Keratinocyte (primary cell): ENCODE results near the gene NUMB. TPM values are rescaled to one million over a fixed set of nuclear protein-coding genes. Genes with fewer than 3 reads are reported as not detected.
A peak's percentile ranks its signal among the peaks of the same experiment; 100 is the strongest.

Experiments
- DNase-seq: peaks from one replicate; pipeline ENCODE4 v3.0.0-alpha.2; 2011; ENCODE audit warnings: low read depth, missing footprints, low spot score
- FAIRE-seq: peaks from 2 replicates; lab custom pipeline; 2011; peaks lifted over from hg19 to GRCh38; lab: Jason Lieb, UNC
- H2AFZ ChIP-seq: 2 replicates; pipeline ENCODE4 v1.6.0; 2012; ENCODE audit warnings: low read length, control low read depth, inconsistent platforms; ENCODE audit not compliant: control insufficient read depth
- H3K27ac ChIP-seq: 2 replicates; pipeline ENCODE4 v1.5.1; 2011; ENCODE audit warnings: low read length; ENCODE audit not compliant: control insufficient read depth, insufficient read depth
- H3K27me3 ChIP-seq: 3 replicates; pipeline ENCODE4 v1.6.0; 2011; ENCODE audit warnings: low read length; ENCODE audit not compliant: control insufficient read depth, insufficient read depth; ENCODE audit errors: extremely low read depth
- H3K36me3 ChIP-seq, 2 experiments: 2 replicates in 1 of 2; 3 replicates in 1 of 2; pipeline ENCODE4 v1.5.1; 2011; ENCODE audit warnings: low read length in 2 of 2, mild to moderate bottlenecking in 1 of 2; ENCODE audit not compliant: control insufficient read depth in 2 of 2, insufficient read depth in 2 of 2; ENCODE audit errors: extremely low read depth in 1 of 2
- H3K4me1 ChIP-seq: 3 replicates; pipeline ENCODE4 v1.5.1; 2011; ENCODE audit warnings: low read length; ENCODE audit not compliant: control insufficient read depth, insufficient read depth; ENCODE audit errors: extremely low read depth
- H3K4me2 ChIP-seq: 3 replicates; pipeline ENCODE4 v1.6.0; 2011; ENCODE audit warnings: low read depth, low read length; ENCODE audit not compliant: control insufficient read depth, insufficient read depth; ENCODE audit errors: extremely low read depth
- H3K4me3 ChIP-seq, 3 experiments: fragments of 200-600 bp in 1 of 3; sonication (generic) in 1 of 3; 2 replicates in 2 of 3; 3 replicates in 1 of 3; pipeline ENCODE4 v1.5.1; 2011 to 2016; ENCODE audit warnings: low read length in 3 of 3, mild to moderate bottlenecking in 3 of 3, control low read depth in 2 of 3, inconsistent platforms in 1 of 3, low read depth in 1 of 3, mixed read lengths in 1 of 3, mixed run types in 1 of 3, moderate library complexity in 1 of 3; ENCODE audit not compliant: control insufficient read depth in 2 of 3, insufficient read depth in 2 of 3; ENCODE audit errors: extremely low read depth in 1 of 3
- H3K79me2 ChIP-seq: 2 replicates; pipeline ENCODE4 v1.6.0; 2012; ENCODE audit warnings: low read length; ENCODE audit not compliant: control insufficient read depth, insufficient read depth
- H3K9ac ChIP-seq: 3 replicates; pipeline ENCODE4 v1.6.0; 2011; ENCODE audit warnings: low read length; ENCODE audit not compliant: control insufficient read depth, insufficient read depth; ENCODE audit errors: extremely low read depth
- H3K9me1 ChIP-seq: 3 replicates; pipeline ENCODE4 v1.6.0; 2011; ENCODE audit warnings: low read length; ENCODE audit not compliant: control insufficient read depth, insufficient read depth; ENCODE audit errors: extremely low read depth
- H3K9me3 ChIP-seq: 2 replicates; pipeline ENCODE4 v1.5.1; 2012; ENCODE audit warnings: low read depth, low read length; ENCODE audit not compliant: control insufficient read depth
- H4K20me1 ChIP-seq: 3 replicates; pipeline ENCODE4 v1.6.0; 2011; ENCODE audit warnings: low read length; ENCODE audit not compliant: control insufficient read depth, insufficient read depth; ENCODE audit errors: extremely low read depth
- CTCF ChIP-seq, 3 experiments: IDR thresholded peaks in 1 of 3; conservative IDR thresholded peaks in 1 of 3; optimal IDR thresholded peaks in 1 of 3; 2 replicates in 2 of 3; 3 replicates in 1 of 3; pipeline versions ENCODE3 to v1.5.1; 2011; ENCODE audit warnings: low read length in 3 of 3, mild to moderate bottlenecking in 3 of 3, moderate library complexity in 2 of 3, control low read depth in 1 of 3, inconsistent platforms in 1 of 3; ENCODE audit not compliant: insufficient read depth in 2 of 3; ENCODE audit errors: extremely low read depth in 1 of 3
- EZH2 ChIP-seq: IDR thresholded peaks from one replicate; pipeline ENCODE4 v1.6.1; 2012; ENCODE audit warnings: inconsistent platforms, mild to moderate bottlenecking, low read length, moderate library complexity
- dilution Hi-C: fragments of 300-500 bp; cut with MboI; formaldehyde crosslinking; loops from one replicate; pipeline ENCODE4 v1.7.0; 2020; ENCODE audit warnings: low sequenced_read_pairs; ENCODE audit not compliant: extremely low pct_ligation_motif_present
- polyA plus RNA-seq, 5 experiments: library from polyadenylated mRNA; depleted of rRNA in 3 of 5; stranded (reverse) in 3 of 5; stranded (forward) in 1 of 5; unstranded in 1 of 5; fragments of >200 nt; gene quantifications; 1 replicate in 1 of 5; 2 replicates in 3 of 5; 3 replicates in 1 of 5; pipeline versions ENCODE4 v1.2.1 to v1.2.3, GENCODE V29; 2011 to 2012; ENCODE audit warnings: missing spikeins in 2 of 5, low read depth in 1 of 5, low replicate concordance in 1 of 5

Gene NUMB
- polyA plus RNA-seq, 1 donor (not counting 4 experiments of a cell fraction or from before 2014, with no cell fraction given) = 110 TPM

DNA sequence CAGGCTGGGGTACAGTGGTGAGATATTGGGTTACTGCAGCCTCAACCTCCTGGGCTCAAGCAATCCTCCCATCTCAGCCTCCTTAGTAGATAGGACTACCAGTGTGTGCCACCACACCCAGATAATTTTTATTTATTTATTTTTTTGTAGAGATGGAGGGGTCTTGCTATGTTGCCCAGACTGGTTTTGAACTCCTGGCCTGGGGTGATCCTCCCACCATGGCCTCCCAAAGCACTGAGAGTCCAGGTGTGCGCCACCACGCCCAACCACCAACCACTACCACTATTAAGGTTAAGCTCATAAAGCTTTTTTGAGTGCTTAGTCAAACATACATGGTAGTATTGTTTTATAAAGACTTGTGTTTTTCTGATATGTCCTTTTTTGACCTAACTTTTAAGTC, 36.2 kb upstream of the NUMB start:
- Histone ChIP-seq H3K27ac (no peak overlapping the region), H2AFZ (no peak overlapping the region), H3K4me1 (peaks cover 15% of the 10 kb centered on the region), H3K9me1 (peaks cover 3% of the 10 kb centered on the region), H4K20me1 (peaks cover 4% of the 10 kb centered on the region), H3K36me3 (peaks cover 5 to 9% of the 10 kb centered on the region in 2 experiments), H3K79me2 (peaks cover 23% of the 10 kb centered on the region), H3K4me3 (no peak overlapping the region), H3K4me2 (no peak overlapping the region), H3K27me3 (no peaks in the 10 kb centered on the region), H3K9me3 (no peaks in the 10 kb centered on the region), H3K9ac (no peak overlapping the region)
- no peak for TF ChIP-seq CTCF (optimal IDR thresholded peaks at IDR 0.05 in 1 of 3, IDR thresholded peaks at IDR 0.05 in 1 of 3, conservative IDR thresholded peaks at IDR 0.05 in 1 of 3; ENCODE audit: extremely low read depth in 1 of 3, insufficient read depth in 2 of 3, low read length in 3 of 3)
- TF ChIP-seq EZH2 = no peak
- FAIRE-seq (no peak), DNase-seq (no peak)
- dilution Hi-C loops = no loop called here

DNA sequence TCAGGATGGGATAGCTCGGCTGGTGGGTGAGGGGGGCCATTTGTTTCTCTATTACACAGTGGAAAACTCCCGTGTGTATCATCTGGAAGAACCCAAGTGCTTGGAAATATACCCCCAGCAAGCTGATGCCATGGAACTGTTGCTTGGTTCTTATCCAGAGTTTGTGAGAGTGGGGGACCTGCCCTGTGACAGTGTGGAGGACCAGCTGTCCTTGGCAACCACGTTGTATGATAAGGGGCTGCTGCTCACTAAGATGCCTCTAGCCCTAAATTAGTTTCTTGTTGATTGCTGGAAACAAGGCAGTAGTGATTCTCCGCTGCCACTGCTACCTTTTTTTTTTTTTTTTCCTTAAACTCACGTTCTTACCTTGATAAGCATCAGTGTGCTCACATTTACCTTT, 34.3 kb upstream of the NUMB start:
- no peaks in the 10 kb centered on the region for H3K27me3 ChIP-seq
- H3K9me1 ChIP-seq = peaks cover 3% of the 10 kb centered on the region
- TF ChIP-seq EZH2 (no peak), CTCF (optimal IDR thresholded peaks at IDR 0.05 in 1 of 3, IDR thresholded peaks at IDR 0.05 in 1 of 3, conservative IDR thresholded peaks at IDR 0.05 in 1 of 3; ENCODE audit: extremely low read depth in 1 of 3, insufficient read depth in 2 of 3, low read length in 3 of 3) (no peak)
- H3K79me2 ChIP-seq = peaks cover 23% of the 10 kb centered on the region
- peak overlapping the region; percentile 88 for H3K4me2 ChIP-seq
- H3K9ac ChIP-seq = no peak overlapping the region
- no peak for FAIRE-seq
- no peak overlapping the region for H2AFZ ChIP-seq
- H3K27ac ChIP-seq = no peak overlapping the region
- DNase-seq = no peak
- H3K36me3 ChIP-seq = peaks cover 5 to 9% of the 10 kb centered on the region in 2 experiments
- dilution Hi-C loops = no loop called here
- no peaks in the 10 kb centered on the region for H3K9me3 ChIP-seq
- peak overlapping the region in 1 of 3 experiments; percentile 31 for H3K4me3 ChIP-seq
- H3K4me1 ChIP-seq = peaks cover 15% of the 10 kb centered on the region
- H4K20me1 ChIP-seq = peaks cover 4% of the 10 kb centered on the region
